ENCODE data around the gene IRX3.

IRX3 gene

DNA sequence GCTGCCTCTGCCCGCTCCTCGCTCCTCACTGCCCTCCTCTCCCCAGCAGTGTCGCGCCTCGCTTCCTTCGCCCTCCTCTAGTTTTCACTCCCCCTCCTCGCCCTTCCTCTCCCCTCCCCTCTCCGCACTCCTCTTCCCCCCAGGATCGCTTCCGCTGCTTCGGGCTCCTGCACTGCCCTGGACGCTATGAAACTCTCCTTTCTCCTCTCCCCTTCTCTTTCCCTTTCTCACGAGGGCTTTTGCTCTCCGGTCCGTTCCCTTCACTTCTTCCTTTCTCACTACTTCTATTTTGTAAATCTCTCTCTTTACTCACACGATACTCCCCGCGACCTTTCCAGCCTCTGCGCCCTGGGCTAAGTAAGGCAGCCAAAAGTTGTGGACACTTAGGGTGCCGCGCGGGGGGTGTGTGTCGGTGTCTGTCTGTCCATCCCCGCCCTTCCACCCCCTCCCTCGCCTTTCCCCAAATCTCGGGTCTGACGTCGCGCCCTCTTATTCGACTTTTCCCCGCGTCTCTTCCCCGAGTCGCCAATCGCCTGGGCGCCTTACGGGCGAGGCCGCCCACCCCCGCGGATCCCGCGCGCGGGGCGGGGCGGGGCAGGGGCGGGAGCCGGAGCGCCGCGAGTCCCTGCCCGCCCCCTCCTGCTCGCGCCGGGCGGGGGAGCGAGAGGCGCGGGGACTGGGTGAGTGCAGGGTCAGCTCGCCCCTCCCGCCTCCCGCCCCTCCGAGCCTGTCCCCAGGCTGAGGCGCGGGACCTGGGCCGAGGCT is at the start of gene IRX3:
Gene IRX3 (minus strand): TSS at position 422 of the 765 bp plus-strand sequence. CDS start 737 bp downstream, outside the sequence.
- no peak for FAIRE-seq

GRCh38 chr16:54335230-54335629 is 48.6 kb upstream of the IRX3 start:
- no peak for FAIRE-seq

DNA sequence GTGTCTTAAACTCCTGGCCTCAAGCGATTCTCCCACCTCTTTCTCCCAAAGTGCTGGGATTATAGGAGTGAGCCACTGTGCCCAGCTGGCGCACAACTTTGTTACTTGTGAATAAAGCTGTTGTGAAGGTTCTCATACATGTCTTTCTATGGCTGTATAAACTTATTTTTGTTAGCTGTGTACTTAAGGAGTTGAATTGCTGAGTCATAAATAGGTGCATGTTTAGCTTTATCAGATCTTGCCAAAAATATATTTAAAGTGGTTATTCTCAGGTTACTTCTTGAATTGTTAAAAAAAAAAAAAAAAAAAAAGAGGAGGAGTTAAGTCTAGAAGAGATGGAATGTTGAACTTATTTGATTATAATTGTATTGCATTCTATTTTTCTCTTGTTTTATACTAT is 47.6 kb upstream of the IRX3 start:
- FAIRE-seq, result no peak

GRCh38 chr16:54331241-54332002 is 44.8 kb upstream of the IRX3 start:
- no peak for FAIRE-seq

GRCh38 chr16:54327609-54328008 is 41.0 kb upstream of the IRX3 start:
- FAIRE-seq, result no peak

GRCh38 chr16:54326266-54326662 is 39.7 kb upstream of the IRX3 start:
- FAIRE-seq, result no peak

GRCh38 chr16:54325616-54326265 is 39.2 kb upstream of the IRX3 start:
- no peak for FAIRE-seq

GRCh38 chr16:54324716-54325115 is 38.1 kb upstream of the IRX3 start:
- FAIRE-seq, result no peak

DNA sequence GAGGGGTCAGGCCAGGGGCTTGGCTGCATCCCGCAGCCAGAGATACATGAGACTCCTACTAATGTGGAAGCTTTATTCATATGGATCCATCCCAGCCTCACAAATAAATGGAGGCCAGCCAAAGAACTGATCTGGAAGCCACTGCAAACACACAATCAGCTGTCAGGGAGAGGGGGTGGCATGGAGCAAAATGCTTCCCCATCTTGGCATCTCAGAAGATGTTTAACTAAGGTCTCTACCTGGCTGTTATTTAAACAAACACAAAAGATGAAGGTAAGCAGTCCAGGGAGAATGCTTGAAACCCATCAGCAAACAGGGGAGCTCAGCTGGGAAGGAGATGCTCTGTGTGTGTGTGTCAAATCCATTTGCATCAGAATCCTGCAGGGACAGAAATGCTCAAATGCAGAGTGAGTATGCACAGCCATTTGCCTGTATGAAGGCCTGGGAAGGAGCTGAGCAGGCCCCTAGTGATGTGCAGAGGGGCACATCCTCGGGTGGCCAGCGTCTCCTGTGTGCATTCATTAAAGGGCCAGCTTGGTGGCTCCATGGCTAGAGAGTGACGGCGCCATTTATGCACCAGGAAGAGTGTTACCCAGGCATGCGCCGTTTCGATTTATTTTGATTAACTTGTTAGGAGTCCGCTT is 34.2 kb upstream of the IRX3 start:
- no peak for FAIRE-seq

GRCh38 chr16:54318941-54319340 is 32.4 kb upstream of the IRX3 start:
- FAIRE-seq, result no peak

DNA sequence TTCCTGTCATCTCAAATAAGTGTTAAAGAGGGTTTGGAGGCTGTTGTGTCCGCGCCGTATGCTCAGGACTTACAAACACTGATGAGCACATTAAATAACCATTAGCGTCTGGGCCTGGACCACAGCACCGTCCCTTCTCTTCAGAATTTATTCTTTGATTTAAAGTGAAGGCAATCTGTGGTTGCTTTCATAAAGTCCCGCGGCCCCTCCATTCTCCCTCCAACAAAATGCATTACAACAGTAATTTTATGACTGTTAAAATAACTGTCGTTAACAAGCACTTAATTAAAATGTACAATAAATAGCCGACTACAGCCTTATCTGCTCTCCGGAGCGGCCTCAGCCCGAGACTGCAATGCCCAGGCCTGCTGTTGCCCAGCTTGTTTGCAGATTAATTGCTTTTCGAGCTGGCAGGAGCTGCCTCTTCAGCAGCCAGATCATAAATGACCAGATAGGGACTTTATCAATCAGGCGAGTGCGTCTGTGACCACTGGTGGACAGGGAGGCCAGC is 30.6 kb upstream of the IRX3 start:
- FAIRE-seq, result no peak

GRCh38 chr16:54316095-54316889 is 29.7 kb upstream of the IRX3 start:
- no peak for FAIRE-seq

- FAIRE-seq, result no peak
These were observed 27.2 kb upstream of the IRX3 start for GRCh38 chr16:54313789-54314188.

- no peak for FAIRE-seq
These were observed 26.0 kb upstream of the IRX3 start for GRCh38 chr16:54312502-54312991.

DNA sequence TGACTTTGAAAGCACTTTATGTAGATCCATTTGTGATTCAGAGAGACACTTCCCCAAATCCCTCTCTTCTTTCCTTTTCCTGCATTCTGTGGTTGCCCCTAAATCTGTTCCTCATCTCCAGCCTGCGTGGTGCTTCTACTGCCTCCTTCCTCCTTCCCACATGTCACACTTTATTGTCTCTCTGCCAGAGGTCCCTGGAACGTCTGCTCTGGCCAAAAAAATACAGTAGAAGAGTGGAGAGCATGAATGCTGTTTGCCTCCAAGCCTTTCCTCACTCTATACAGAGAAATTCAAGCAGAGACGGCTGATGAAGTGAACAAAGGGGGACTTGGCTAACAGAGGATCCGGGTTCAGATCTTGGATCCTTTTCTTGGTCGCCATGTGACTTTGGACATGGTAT is 22.8 kb upstream of the IRX3 start:
- FAIRE-seq, result no peak

DNA sequence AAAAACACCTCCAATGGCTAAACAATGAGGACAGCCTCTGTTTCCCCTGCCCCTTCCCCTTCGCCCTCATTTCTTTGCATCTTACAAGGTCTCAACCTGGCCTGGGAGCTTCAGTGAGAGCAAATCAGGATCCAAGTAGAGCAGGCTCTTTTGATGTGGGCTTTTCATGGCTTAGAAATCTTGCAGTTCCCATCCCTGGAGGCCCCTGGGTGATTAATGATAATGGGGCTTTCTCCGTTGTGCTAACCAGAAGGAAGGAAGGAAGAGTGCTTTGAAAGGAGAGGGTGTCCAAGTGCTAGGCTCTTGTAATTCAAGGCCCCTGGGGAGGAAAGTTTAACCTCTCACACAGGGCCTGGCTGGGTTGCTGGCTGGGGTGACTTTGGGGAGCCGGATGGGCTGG is 18.5 kb upstream of the IRX3 start:
- FAIRE-seq, result no peak

GRCh38 chr16:54303613-54304012 is 17.0 kb upstream of the IRX3 start:
- FAIRE-seq, result no peak

DNA sequence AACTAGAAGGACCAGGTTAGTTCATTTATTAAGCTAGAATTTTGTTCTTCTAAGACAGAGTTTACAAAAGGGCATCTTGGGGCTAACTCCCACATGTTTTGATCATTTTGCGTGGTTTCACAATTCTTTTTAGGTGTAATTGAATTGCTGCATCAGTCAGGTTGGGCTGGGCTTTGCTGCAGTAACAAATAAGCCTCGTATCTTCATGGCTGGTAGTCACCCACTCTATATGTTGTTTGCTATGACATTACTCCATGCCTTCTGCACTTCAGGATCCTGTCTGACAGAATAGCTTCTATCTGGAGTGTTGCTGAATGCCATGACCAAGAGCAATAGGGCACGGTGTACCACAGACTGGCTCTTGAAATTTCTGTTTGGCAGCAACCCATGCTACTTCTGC is 10.6 kb upstream of the IRX3 start:
- FAIRE-seq, result no peak

DNA sequence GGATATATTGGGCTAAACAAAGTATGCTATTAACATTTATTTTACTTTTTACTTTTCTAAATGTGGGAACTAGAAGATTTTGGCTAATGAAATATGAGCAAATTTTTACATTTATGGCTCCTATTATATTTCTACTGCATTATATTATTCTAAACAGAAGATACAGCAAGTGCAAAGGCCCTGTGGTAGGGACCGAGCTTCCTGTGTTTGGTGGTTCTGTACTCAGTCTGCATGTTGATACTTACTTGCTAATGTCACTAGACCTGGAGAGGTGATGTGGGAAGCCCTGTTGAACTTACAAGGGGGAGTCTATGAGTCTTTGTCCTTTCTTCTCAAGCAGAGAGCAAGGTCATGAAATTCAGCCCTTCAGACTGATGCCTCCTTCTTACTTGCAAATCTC is 10.0 kb upstream of the IRX3 start:
- no peak for FAIRE-seq

GRCh38 chr16:54291656-54292487 is 5.3 kb upstream of the IRX3 start:
- no peak for FAIRE-seq
